ENCODE results near the gene CYB5R2.
A peak's percentile ranks its signal among the peaks of the same experiment; 100 is the strongest.

Gene CYB5R2

DNA sequence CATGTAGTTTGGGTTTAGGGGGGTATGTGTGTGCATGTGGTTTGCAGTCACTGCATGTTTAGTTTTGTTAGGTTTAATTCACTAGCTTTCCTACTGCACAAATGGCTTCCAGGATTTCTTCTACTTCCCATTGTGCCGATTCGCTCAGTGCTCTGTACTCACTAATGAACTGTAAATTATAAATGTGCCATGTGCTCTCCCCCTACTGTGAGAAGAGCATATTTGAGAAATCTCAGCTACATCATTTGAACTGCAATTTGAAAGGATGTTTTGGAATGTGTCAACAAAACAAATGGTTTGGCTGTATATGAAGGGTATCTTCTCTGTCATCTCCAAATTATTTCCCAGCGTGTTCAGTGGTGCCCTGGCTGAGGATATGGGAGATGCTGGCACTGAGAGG is 28.1 kb downstream of the CYB5R2 start:
- in situ Hi-C loops (cut with MboI; ENCODE audit: low pct_unique_long_range_greater_than_20kb, low sequenced_read_pairs, unreplicated experiment): no loop called here
- DNase-seq (ENCODE audit: low spot score): no peak
- TF ChIP-seq, protein P1, sequence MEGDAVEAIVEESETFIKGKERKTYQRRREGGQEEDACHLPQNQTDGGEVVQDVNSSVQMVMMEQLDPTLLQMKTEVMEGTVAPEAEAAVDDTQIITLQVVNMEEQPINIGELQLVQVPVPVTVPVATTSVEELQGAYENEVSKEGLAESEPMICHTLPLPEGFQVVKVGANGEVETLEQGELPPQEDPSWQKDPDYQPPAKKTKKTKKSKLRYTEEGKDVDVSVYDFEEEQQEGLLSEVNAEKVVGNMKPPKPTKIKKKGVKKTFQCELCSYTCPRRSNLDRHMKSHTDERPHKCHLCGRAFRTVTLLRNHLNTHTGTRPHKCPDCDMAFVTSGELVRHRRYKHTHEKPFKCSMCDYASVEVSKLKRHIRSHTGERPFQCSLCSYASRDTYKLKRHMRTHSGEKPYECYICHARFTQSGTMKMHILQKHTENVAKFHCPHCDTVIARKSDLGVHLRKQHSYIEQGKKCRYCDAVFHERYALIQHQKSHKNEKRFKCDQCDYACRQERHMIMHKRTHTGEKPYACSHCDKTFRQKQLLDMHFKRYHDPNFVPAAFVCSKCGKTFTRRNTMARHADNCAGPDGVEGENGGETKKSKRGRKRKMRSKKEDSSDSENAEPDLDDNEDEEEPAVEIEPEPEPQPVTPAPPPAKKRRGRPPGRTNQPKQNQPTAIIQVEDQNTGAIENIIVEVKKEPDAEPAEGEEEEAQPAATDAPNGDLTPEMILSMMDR (IDR thresholded peaks at IDR 0.05; ENCODE audit: extremely low read depth, insufficient read depth, missing control alignments): no peak

DNA sequence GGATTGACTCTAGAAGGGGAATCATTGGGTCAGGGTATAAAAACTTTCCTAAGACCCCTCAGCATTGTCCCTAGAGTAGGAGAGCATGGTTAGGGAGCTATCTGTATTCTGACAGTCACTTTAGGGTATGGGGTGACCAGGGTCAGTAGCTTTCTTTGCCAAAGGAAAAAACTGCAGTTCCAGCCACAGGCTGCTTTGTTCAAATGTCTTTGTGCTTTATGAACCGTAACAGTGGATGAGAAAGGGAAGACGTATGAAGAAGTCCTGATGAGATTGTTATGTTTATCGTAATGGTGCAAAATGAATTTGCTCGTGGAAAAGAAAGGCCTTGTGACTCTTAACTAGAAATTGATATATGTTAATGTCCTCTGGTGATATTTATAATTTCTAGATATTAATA is 30.0 kb downstream of the CYB5R2 start:
- in situ Hi-C loops (cut with MboI; ENCODE audit: low pct_unique_long_range_greater_than_20kb, low sequenced_read_pairs, unreplicated experiment): no loop called here
- DNase-seq (ENCODE audit: low spot score): no peak
- TF ChIP-seq, protein P1 (IDR thresholded peaks at IDR 0.05; ENCODE audit: extremely low read depth, insufficient read depth, missing control alignments): no peak

DNA sequence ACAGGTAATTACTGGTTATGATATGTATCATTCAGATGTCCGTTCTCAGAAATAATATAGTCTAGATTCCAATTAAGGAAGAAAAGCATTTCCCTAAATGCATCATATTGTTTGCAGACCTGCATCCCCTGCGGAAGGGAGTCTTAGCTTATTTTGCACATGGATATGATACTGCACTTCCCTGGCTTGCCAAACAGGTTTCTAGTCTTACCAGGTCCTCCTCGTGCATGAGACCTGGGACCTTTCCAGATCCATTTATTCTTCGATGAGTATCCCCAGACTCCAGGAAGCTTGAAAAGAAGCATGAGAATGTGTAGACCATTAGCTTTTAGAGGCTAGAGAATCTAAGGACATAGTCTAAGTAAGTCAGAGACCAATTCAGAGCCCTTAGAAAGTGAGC is 30.6 kb downstream of the CYB5R2 start:
- in situ Hi-C loops (cut with MboI; ENCODE audit: low pct_unique_long_range_greater_than_20kb, low sequenced_read_pairs, unreplicated experiment): no loop called here
- TF ChIP-seq, protein P1 (IDR thresholded peaks at IDR 0.05; ENCODE audit: extremely low read depth, insufficient read depth, missing control alignments): no peak
- DNase-seq (ENCODE audit: low spot score): no peak

DNA sequence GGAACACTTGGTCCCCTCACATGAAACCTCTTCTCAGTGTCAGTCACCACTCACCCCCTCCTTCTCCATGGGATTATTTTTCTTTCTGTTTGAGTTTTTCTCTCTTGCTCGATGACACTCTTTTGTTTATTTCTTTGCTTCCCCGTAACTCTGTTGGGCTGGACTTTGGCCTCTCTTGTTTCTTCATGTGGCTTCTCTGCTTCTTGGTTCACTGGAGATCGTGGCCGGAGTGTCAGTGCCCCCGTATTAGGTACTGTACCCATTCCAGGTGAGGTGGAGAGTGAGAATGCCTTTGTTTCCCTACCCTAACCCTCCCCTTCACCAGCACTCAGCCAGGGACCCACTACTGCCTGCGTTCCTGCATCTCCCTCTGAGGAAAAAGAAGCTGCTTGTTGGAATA is 32.5 kb downstream of the CYB5R2 start:
- no peak for DNase-seq (ENCODE audit: low spot score)
- TF ChIP-seq, protein P1 (IDR thresholded peaks at IDR 0.05; ENCODE audit: extremely low read depth, insufficient read depth, missing control alignments): no peak
- in situ Hi-C loops (cut with MboI; ENCODE audit: low pct_unique_long_range_greater_than_20kb, low sequenced_read_pairs, unreplicated experiment): no loop called here

DNA sequence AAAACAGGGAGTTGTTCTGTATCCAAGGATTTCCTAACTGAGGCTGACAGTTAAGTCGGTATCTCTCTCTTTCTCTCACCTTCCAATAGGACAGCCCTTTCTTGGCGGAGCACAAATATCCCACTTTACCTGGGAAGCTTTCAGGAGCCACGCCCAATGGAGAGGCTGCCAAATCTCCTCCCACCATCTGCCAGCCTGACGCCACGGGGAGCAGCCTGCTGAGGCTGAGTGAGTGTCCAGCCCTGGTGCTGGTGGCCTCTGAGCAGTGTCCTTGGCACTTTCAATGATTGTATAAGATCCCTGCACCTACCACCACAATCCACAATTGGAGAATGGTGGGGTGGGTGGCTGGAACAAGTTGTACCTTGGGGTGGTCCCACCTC is 33.7 kb downstream of the CYB5R2 start:
- in situ Hi-C loops (cut with MboI; ENCODE audit: low pct_unique_long_range_greater_than_20kb, low sequenced_read_pairs, unreplicated experiment): no loop called here
- TF ChIP-seq, protein P1 (IDR thresholded peaks at IDR 0.05; ENCODE audit: extremely low read depth, insufficient read depth, missing control alignments): no peak

DNA sequence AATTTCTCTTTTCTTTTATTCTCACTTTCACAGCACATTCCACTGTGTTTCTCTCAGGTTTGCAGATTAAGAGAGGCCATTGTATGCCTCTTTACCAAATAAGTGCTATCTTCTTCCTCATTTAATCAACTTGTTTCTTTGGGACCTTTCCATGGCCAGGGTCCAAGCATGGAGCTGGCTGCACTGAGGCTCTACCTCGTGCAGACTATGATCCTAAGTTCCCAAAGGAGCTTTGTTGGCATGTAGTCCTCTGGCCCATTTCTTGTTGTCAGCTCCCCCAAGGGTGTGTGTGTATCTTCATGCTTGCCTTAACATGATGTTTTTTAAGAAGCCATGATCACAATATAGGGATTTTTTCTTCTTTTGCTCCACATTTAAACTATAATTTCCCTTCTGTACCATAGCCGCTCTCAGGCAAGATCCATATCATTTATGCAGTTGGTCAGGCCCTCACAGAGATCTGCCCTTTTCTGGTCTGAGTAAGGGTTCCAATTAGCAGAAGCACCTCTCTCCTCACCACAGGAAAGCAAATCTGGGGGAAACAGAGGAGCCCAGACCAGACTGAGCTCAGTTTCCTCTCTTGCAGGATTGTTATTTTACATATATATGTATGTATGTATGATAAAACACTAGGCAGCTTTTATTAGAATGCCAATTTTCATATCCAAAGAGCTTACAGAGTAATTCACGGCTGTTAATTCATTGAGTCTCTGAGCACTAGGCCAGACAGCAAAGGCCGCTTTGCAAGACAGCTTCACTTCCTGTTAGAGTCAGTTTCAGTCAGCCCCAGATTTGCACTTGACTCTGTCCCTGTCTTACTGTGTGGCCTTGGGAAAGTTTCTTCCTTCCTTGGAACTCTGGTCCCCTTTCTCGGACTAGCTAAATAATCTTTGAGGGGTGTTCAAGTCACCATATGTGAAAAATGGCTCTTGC is 34.3 kb downstream of the CYB5R2 start:
- in situ Hi-C loops (cut with MboI; ENCODE audit: low pct_unique_long_range_greater_than_20kb, low sequenced_read_pairs, unreplicated experiment): no loop called here
- peak; percentile 29 for DNase-seq (ENCODE audit: low spot score)

More for the DNA sequence above, 33.7 kb downstream of the CYB5R2 start:
- DNase-seq (ENCODE audit: low spot score): no peak

More for the DNA sequence above, 34.3 kb downstream of the CYB5R2 start:
- TF ChIP-seq, protein P1 (IDR thresholded peaks at IDR 0.05; ENCODE audit: extremely low read depth, insufficient read depth, missing control alignments): no peak

Measured in GM13977 (cell line).